Measurements from ENCODE around the gene DENND5A.
"Not testable (repeated sequence)": the region's sequence is repeated elsewhere in the genome, so short reads cannot be mapped to it uniquely, and the experiment has no call there.

The DENND5A gene

GRCh38 chr11:9264316-9265210, 587 bp downstream of the DENND5A start:
- no peak for DNase-seq

GRCh38 chr11:9263840-9264315, 1.3 kb downstream of the DENND5A start:
- no peak for DNase-seq

DNA sequence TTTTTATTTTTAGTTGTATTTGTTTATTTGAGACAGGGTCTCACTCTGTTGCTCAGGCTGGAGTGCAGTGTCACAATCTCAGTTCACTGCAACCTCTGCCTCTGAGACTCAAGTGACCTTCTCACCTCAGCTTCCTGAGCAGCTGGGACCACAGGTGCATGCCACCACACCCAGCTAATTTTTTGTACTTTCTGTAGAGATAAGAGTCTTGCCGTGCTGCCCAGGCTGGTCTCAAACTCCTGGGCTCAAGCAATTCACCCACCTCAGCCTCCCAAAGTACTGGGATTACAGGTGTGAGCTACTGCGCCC, 4.4 kb downstream of the DENND5A start:
- DNase-seq: not testable (repeated sequence)

DNA sequence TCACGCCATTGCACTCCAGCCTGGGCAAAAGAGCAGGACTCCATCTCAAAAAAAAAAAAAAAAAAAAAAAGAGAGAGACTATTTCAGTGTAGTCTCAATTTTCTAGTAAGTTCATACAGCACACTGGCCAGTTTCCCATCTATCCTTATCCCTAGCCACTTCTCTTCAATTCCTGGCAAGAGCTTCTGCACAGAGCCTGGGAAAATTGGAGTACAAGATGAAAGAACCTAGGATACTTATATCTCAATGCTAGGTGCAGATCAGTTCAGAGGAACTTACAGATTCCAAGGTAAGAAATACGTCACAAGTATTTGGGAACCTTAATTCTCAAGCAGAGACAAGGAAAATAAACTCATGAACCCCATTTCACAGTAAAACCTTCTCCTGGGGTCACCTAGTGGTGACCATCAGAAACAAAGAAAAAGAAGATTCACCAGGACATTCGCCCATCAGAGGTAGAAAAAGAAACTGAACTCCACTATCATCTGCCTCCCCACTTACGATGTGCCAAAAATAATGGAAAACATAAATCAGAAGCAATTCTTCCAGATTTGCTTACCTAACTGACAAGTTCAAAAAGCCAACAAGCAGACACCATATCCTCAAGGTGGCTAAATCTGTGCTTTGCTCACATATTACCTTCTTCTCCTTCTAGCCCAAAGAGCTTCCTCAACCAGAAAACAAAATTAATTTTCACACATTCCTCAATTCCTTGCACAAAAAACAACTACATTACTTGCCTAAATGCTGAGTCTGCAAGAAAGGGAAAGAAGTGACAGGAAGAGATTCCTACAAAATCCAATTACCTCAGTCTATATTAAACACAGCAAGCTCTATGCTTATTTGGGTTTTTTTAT, 4.9 kb downstream of the DENND5A start:
- DNase-seq: no peak

GRCh38 chr11:9258279-9258678, 6.9 kb downstream of the DENND5A start:
- not testable (repeated sequence) for DNase-seq

GRCh38 chr11:9254416-9254815, 10.7 kb downstream of the DENND5A start:
- no peak for DNase-seq

GRCh38 chr11:9253086-9253485, 12.1 kb downstream of the DENND5A start:
- no peak for DNase-seq

- no peak for DNase-seq
These were observed 13.8 kb downstream of the DENND5A start for GRCh38 chr11:9251311-9251710.

DNA sequence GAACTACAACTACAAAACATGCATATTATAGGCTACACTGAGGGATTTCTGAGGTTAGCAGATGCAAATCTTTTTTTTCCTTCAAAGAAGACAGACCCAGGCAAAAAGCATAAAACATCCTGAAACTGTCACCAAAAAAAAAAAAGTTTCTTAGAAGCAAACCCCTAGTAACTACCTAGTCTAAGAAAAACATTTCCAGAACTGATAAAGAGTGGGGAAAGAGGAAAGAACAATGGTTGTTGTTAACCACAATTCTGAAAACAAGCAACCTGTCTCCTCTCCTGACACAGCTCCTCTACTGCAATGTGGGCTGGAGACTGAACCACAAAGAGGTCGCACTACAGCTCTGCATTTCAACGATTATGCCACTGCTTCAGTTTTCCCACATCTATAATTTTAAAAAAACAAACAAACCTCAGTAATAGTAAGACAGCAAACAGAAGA, 15.0 kb downstream of the DENND5A start:
- DNase-seq: no peak

DNA sequence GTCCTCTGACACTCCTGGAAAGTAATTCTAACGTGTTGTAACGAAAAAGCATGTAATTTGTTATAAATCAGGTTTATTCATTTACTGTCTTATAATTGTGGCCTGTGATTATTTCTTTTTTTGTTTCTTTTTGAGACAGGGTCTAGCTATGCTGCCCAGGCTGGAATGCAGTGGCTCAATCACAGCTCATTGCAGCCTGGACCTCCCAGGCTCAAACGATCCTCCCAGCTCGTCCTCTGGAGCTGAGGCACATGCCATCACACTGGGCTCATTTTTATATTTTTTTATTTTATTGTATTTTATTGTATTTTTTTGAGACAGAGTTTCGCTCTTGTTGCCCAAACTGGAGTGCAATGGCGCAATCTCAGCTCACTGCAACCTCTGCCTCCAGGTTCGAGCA, 15.9 kb downstream of the DENND5A start:
- DNase-seq: no peak

DNA sequence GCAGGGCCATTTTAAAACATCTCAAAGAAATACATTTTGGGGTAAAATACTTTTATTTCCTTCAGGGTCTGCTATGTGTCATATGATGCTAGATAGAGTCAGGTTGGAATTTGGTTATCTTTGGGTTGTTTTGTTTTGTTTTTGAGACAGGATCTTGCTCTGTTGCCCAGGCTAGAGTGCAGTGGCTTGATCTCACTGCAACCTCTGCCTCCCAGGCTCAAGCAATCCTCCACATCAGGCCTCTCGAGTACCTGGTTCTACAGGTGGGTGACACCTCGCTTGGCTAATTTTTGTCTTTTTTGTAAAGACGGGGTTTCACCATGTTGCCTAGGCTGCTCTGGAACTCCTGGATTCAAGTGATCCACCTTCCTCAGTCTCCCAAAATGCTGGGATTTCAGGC, 17.3 kb downstream of the DENND5A start:
- DNase-seq: no peak

- DNase-seq: not testable (repeated sequence)
These were observed 28.9 kb downstream of the DENND5A start for GRCh38 chr11:9236242-9236641.

- DNase-seq: no peak
These were observed 32.7 kb downstream of the DENND5A start for GRCh38 chr11:9232482-9232881.

- DNase-seq: no peak
These were observed 33.3 kb downstream of the DENND5A start for GRCh38 chr11:9231848-9232177.

DNA sequence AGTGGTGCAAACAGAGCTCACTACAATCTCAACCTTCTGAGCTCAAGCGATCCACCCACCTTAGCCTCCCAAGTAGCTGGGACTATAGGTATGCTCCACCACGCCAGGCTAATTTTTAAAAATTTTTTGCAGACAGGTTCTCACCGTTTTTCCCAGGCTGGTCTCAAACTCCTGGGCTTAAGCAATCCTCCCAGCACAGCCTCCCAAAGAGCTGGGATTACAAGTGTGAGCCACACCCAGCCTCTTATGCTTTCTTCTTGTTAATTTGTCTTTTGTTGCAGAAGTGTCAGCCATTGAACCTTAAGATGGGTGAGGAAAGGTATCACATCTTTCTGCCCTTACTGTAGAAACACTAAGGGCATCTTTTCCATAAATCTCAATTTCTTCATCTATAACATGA, 34.9 kb downstream of the DENND5A start:
- no peak for DNase-seq

- no peak for DNase-seq
These were observed 37.1 kb downstream of the DENND5A start for GRCh38 chr11:9228091-9228490.

DNA sequence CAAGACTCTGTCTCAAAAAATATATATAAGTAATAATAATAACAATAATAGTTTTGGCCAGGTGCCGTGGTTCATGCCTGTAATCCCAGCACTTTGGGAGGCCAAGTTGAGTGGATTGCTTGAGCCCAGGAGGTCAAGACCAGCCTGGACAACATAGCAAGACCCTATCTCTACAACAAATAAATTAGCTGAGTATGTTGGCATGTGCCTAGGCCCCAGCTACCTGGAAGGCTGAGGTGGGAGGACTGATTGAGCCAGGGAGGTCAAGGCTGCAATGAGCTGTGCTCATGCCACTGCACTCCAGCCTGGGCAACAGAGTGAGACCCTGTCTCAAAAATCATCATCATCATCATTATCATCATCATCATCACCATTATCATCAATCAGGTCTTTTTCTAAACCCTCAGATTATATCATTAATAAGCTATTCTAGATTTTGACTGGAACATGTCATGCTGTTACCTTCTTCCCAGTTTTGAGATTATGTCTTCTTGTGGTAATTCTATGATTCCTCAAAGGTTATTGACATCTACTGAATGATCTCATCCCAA, 39.3 kb downstream of the DENND5A start:
- no peak for DNase-seq

- DNase-seq: no peak
These were observed 42.5 kb downstream of the DENND5A start for GRCh38 chr11:9222654-9223053.

- DNase-seq: not testable (repeated sequence)
These were observed 44.3 kb downstream of the DENND5A start for GRCh38 chr11:9220853-9221252.

DNA sequence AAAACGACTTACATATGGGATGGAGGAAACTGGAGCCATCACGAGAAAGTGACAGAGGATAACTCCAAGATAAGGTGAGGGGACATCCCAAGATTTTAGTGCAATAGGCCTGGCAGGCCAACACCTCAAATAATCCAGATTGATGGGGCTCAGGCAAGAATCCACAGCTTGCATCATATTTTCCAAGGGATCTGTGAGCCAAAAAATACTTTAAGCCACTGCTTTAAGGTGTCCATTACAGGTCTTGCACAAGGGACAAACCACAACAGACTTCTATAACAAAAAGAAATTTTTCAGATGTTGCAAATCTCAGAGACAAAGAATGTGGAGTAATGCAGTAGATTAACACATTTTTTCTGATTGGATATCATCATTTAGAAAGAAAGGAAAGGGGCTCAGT, 45.6 kb downstream of the DENND5A start:
- DNase-seq: no peak

- DNase-seq: no peak
These were observed 46.0 kb downstream of the DENND5A start for GRCh38 chr11:9219115-9219514.

- DNase-seq: no peak
These were observed 50.4 kb downstream of the DENND5A start for GRCh38 chr11:9214765-9215164.

DNA sequence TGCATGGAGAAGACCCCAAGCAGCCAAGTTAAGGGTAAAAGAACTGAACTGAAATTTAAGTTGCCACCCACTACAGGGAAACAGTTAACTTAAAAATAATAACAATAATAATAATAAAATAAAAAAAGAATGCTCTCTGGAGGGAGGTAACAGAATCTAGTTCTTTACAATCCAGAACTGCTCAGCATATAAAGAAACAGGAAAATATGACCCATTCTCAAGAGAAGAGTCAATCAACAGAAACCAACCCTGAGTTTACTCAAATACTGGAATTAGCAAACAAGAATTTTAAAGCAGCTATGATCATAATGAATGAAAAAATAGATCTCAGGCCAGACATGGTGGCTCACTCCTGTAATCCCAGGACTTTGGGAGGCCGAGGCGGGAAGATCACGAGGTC, 53.8 kb downstream of the DENND5A start:
- no peak for DNase-seq

- no peak for DNase-seq
These were observed 54.2 kb downstream of the DENND5A start for GRCh38 chr11:9210922-9211320.
